Neural cell (in vitro differentiated cells): ENCODE measurements around the gene PAFAH2. TPM values are rescaled to one million over a fixed set of nuclear protein-coding genes. Genes with fewer than 3 reads are reported as not detected.

Experiments used
- H2AFZ ChIP-seq: fragments of 200-600, 300-800 bp; sonication (generic), shearing (Covaris generic); 2 replicates; pipeline ENCODE4 v1.6.0; 2014; ENCODE audit warnings: low read depth, mild to moderate bottlenecking, antibody characterized with exemption, low read length, moderate library complexity
- H3F3A ChIP-seq: fragments of 200-600 bp; shearing (Covaris generic); 2 replicates; pipeline ENCODE4 v1.6.1; 2016; ENCODE audit warnings: mild to moderate bottlenecking, moderate library complexity, mixed read lengths, antibody characterized with exemption, low read length; ENCODE audit not compliant: insufficient read depth, poor library complexity, severe bottlenecking
- H3K27ac ChIP-seq: fragments of 200-600, 300-800 bp; sonication (generic), shearing (Covaris generic); 2 replicates; pipeline ENCODE4 v1.5.1; 2014; ENCODE audit warnings: mild to moderate bottlenecking, low read length, moderate library complexity
- H3K27me3 ChIP-seq: fragments of 300-800, 200-600 bp; sonication (generic), shearing (Covaris generic); 2 replicates; pipeline ENCODE4 v1.6.0; 2014; ENCODE audit warnings: mild to moderate bottlenecking, low read depth, low read length, moderate library complexity; ENCODE audit not compliant: insufficient read depth
- H3K36me3 ChIP-seq: fragments of 300-800, 200-600 bp; sonication (generic), shearing (Covaris generic); 2 replicates; pipeline ENCODE4 v1.5.1; 2014; ENCODE audit warnings: mild to moderate bottlenecking, antibody characterized with exemption, low read length, moderate library complexity; ENCODE audit not compliant: insufficient read depth
- H3K4me2 ChIP-seq: fragments of 300-800, 200-600 bp; sonication (generic), shearing (Covaris generic); 2 replicates; pipeline ENCODE4 v1.6.0; 2014; ENCODE audit warnings: mild to moderate bottlenecking, low read length
- H3K4me3 ChIP-seq: fragments of 300-800, 200-600 bp; sonication (generic), shearing (Covaris generic); 2 replicates; pipeline ENCODE4 v1.5.1; 2014; ENCODE audit warnings: mild to moderate bottlenecking, low read length, moderate library complexity
- H3K79me2 ChIP-seq: fragments of 200-600 bp; shearing (Covaris generic); replicated peaks from 2 replicates; pipeline ENCODE4 v1.6.0; 2014; ENCODE audit warnings: mild to moderate bottlenecking, low read length, moderate library complexity; ENCODE audit not compliant: insufficient read depth
- H3K9ac ChIP-seq: fragments of 300-800, 200-600 bp; sonication (generic), shearing (Covaris generic); 2 replicates; pipeline ENCODE4 v1.6.1; 2016; ENCODE audit warnings: mild to moderate bottlenecking, low read length, mixed read lengths
- H3K9me2 ChIP-seq: fragments of 200-600 bp; shearing (Covaris generic); 2 replicates; pipeline ENCODE4 v1.6.1; 2016; ENCODE audit warnings: mild to moderate bottlenecking, low read length, mixed read lengths; ENCODE audit not compliant: insufficient read depth
- H3K9me3 ChIP-seq: fragments of 200-600, 300-800 bp; sonication (generic), shearing (Covaris generic); 2 replicates; pipeline ENCODE4 v1.6.1; 2016; ENCODE audit warnings: mild to moderate bottlenecking, mixed run types, low read length, moderate library complexity, mixed read lengths
- H4K20me1 ChIP-seq: fragments of 200-600 bp; shearing (Covaris generic); 2 replicates; pipeline ENCODE4 v1.6.1; 2016; ENCODE audit warnings: mild to moderate bottlenecking, mixed run types; ENCODE audit not compliant: insufficient read depth
- CTCF ChIP-seq: fragments of 450-650 bp; IDR thresholded peaks from 2 replicates; pipeline ENCODE4 v1.5.1; 2014; ENCODE audit warnings: antibody characterized with exemption, mild to moderate bottlenecking, moderate library complexity; ENCODE audit not compliant: poor library complexity, severe bottlenecking
- EP300 ChIP-seq: fragments of 450-650 bp; conservative IDR thresholded peaks from 2 replicates; pipeline ENCODE4 v1.6.1; 2014; ENCODE audit warnings: antibody characterized with exemption, mild to moderate bottlenecking, moderate library complexity; ENCODE audit not compliant: poor library complexity, severe bottlenecking
- EZH2 ChIP-seq: fragments of 200-600, 300-800 bp; shearing (Covaris generic), sonication (generic); IDR thresholded peaks from 2 replicates; pipeline ENCODE4 v1.6.1; 2014; ENCODE audit warnings: antibody characterized with exemption, low read length, borderline replicate concordance, mild to moderate bottlenecking; ENCODE audit not compliant: insufficient read depth, poor library complexity, severe bottlenecking
- MXI1 ChIP-seq: fragments of 450-650 bp; conservative IDR thresholded peaks from 2 replicates; pipeline ENCODE4 v1.6.1; 2014; ENCODE audit warnings: antibody characterized with exemption, mild to moderate bottlenecking; ENCODE audit not compliant: poor library complexity, severe bottlenecking
- POLR2AphosphoS5 ChIP-seq: IDR thresholded peaks from 2 replicates; pipeline ENCODE4 v1.6.1; 2012
- RAD21 ChIP-seq: fragments of 450-650 bp; conservative IDR thresholded peaks from 2 replicates; pipeline ENCODE4 v1.6.1; 2014; ENCODE audit warnings: antibody characterized with exemption, mild to moderate bottlenecking, moderate library complexity
- SMC3 ChIP-seq: fragments of 450-650 bp; conservative IDR thresholded peaks from 2 replicates; pipeline ENCODE4 v1.6.1; 2014; ENCODE audit warnings: antibody characterized with exemption, mild to moderate bottlenecking, moderate library complexity; ENCODE audit not compliant: poor library complexity
- TAF1 ChIP-seq: IDR thresholded peaks from 2 replicates; pipeline ENCODE4 v1.6.1; 2012; ENCODE audit warnings: low read depth
- polyA plus RNA-seq: library from polyadenylated mRNA; depleted of rRNA; stranded (reverse); fragments of >200 nt; gene quantifications from 2 replicates; pipeline ENCODE4 v1.2.3, GENCODE V29; 2014
- TF ChIP-seq, protein P1 (sequence below): IDR thresholded peaks from 2 replicates; pipeline ENCODE4 v1.6.1; 2012; ENCODE audit warnings: borderline replicate concordance

PAFAH2 gene
- polyA plus RNA-seq, 1 donor from 2014 or later: 7.9 TPM

GRCh38 chr1:26019641-26020315, 21.9 kb upstream of the PAFAH2 start:
- no peak overlapping the region for H3K27ac ChIP-seq
- no peak overlapping the region for H3K4me2 ChIP-seq

GRCh38 chr1:26017606-26018005, 19.7 kb upstream of the PAFAH2 start:
- H3F3A ChIP-seq: no peaks in the 10 kb centered on the region
- no peak overlapping the region for H3K4me2 ChIP-seq
- H3K27me3 ChIP-seq: no peaks in the 10 kb centered on the region
- H3K27ac ChIP-seq: no peak overlapping the region
- H3K4me3 ChIP-seq: no peak overlapping the region
- no peaks in the 10 kb centered on the region for H3K9me3 ChIP-seq
- H3K9me2 ChIP-seq: no peaks in the 10 kb centered on the region
- no peaks in the 10 kb centered on the region for H3K79me2 ChIP-seq
- H2AFZ ChIP-seq: no peak overlapping the region
- H3K36me3 ChIP-seq: no peaks in the 10 kb centered on the region
- H4K20me1 ChIP-seq: no peaks in the 10 kb centered on the region
- H3K9ac ChIP-seq: no peak overlapping the region
- TF ChIP-seq EP300: no peak
- TF ChIP-seq POLR2AphosphoS5: no peak
- TF ChIP-seq SMC3: no peak
- no peak for TF ChIP-seq TAF1
- TF ChIP-seq, protein P1, sequence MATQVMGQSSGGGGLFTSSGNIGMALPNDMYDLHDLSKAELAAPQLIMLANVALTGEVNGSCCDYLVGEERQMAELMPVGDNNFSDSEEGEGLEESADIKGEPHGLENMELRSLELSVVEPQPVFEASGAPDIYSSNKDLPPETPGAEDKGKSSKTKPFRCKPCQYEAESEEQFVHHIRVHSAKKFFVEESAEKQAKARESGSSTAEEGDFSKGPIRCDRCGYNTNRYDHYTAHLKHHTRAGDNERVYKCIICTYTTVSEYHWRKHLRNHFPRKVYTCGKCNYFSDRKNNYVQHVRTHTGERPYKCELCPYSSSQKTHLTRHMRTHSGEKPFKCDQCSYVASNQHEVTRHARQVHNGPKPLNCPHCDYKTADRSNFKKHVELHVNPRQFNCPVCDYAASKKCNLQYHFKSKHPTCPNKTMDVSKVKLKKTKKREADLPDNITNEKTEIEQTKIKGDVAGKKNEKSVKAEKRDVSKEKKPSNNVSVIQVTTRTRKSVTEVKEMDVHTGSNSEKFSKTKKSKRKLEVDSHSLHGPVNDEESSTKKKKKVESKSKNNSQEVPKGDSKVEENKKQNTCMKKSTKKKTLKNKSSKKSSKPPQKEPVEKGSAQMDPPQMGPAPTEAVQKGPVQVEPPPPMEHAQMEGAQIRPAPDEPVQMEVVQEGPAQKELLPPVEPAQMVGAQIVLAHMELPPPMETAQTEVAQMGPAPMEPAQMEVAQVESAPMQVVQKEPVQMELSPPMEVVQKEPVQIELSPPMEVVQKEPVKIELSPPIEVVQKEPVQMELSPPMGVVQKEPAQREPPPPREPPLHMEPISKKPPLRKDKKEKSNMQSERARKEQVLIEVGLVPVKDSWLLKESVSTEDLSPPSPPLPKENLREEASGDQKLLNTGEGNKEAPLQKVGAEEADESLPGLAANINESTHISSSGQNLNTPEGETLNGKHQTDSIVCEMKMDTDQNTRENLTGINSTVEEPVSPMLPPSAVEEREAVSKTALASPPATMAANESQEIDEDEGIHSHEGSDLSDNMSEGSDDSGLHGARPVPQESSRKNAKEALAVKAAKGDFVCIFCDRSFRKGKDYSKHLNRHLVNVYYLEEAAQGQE: no peak
- TF ChIP-seq MXI1: no peak
- TF ChIP-seq RAD21: no peak
- no peak for TF ChIP-seq EZH2

More at GRCh38 chr1:26019641-26020315, 21.9 kb upstream of the PAFAH2 start:
- TF ChIP-seq, protein P1: no peak
- TF ChIP-seq EP300 (no peak), TAF1 (no peak), RAD21 (no peak), POLR2AphosphoS5 (no peak), EZH2 (no peak), CTCF (no peak), MXI1 (no peak), SMC3 (no peak)
- Histone ChIP-seq H3K9me3 (no peaks in the 10 kb centered on the region), H3K27me3 (no peaks in the 10 kb centered on the region), H3K36me3 (no peaks in the 10 kb centered on the region), H3K9me2 (no peaks in the 10 kb centered on the region), H3F3A (no peaks in the 10 kb centered on the region), H3K79me2 (no peaks in the 10 kb centered on the region), H2AFZ (no peak overlapping the region), H3K9ac (no peak overlapping the region), H3K4me3 (no peak overlapping the region), H4K20me1 (no peaks in the 10 kb centered on the region)
